Measurements from ENCODE around the gene TTLL10.
"Not testable (repeated sequence)": the region's sequence is repeated elsewhere in the genome, so short reads cannot be mapped to it uniquely, and the experiment has no call there.

Gene TTLL10

DNA sequence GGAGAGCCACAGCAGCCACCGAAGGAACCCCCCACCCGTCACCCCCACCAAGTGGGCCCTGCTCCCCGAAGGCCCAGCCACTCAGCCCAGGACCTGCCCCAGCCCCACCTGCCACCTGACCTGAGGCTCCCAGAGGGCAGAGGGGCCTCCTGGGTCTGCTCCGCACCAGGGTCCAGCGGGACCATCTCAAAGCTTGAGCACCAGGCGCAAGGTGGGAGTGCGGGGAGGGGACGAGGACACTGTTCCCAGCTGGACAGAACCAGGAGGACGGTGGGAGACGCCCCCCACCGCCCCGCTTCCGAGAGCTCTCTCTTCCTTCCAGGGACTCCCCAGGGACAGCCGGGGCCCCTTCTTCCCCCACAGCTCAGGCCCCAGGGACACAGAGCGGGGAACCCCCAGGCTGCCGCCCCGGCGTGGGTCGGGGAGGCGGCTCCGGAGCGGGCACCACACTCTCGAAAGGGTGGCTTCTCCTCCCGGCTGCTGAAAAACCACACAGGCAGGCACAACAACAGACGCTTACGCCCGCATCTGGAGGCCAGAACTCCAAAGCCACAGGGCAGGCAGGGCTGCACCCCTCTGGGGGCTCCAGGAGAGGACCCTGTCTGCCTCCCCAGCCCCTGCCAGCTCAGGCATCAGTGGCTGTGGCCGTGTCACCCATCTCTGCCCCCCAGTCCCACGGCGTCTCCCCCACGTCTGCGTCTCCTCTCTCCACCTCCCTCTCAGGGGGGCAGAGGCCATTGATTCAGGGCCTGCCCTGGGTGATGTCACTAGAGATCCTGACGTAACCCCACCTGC is 1.9 kb upstream of the TTLL10 start:
- DNase-seq (ENCODE audit: low read depth, low spot score): no peak

DNA sequence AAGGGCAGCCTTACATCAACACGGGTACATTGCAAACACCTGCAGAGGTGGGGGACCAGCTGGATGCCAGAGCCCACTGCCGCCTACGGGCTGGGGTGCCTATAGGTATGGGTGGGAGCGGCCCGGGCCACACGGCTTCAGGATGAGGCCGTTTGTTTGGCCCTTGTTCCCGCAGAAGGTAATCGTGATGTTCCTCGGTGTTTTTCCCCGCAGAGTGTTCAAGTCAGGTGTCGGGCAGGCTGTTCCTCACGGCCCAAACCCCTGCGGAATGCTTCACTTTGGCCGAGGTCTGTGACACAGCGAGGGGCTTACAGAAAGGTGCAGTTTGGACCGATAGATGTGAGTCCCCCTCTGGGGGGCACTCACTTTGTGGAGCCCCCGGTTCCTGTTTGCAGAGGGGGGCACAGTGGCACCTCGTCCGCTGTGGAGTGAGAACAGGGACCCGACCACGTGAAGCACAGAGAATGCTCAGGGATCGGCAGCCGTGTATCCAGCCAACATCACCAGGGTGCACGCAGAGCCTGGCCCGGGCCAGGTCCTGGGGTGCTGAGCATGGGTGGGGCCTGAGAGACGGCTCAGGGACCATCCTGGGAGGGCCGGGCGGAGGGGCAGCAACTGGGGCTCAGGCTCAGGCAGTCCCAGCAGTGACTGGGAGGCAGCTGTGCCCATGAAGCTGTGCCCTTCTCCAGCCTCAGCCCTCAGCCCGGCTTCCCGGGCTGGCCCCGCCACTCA is 453 bp upstream of the TTLL10 start:
- no peak for DNase-seq (ENCODE audit: low read depth, low spot score)

DNA sequence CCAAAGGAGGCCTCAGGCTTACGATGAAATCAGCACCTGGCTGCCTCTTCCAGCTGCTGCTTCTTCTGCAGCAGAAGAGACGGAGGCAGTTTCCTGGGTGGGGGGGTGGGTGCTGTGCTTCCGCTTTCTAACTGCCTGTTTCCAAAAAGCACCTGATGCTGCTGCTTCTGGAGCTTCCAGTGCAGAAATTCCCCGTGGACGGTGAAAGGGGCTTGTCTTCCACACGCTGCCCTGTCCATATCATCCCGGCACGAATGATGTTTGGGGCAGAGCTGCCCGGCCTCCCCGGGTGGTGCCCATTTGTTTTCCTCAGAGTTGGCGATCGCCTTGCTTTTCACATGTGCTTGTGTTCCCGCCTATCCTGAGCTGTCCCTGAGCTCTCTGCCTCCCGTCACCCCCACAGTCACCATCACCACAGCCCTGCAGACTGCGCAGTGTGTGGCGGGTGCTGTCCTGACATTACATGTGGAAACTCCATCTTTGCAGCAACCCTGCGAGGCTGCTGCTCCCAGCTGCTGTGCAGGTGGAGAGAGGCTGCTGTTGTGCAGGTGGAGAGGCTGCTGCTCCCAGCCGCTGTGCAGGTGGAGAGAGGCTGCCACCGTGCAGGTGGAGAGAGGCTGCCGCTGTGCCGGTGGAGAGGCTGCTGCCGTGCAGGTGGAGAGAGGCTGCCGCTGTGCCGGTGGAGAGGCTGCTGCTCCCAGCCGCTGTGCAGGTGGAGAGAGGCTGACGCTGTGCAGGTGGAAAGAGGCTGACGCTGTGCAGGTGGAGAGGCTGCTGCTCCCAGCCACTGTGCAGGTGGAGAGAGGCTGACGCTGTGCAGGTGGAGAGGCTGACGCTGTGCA is 1.8 kb downstream of the TTLL10 start:
- DNase-seq (ENCODE audit: low read depth, low spot score): no peak

DNA sequence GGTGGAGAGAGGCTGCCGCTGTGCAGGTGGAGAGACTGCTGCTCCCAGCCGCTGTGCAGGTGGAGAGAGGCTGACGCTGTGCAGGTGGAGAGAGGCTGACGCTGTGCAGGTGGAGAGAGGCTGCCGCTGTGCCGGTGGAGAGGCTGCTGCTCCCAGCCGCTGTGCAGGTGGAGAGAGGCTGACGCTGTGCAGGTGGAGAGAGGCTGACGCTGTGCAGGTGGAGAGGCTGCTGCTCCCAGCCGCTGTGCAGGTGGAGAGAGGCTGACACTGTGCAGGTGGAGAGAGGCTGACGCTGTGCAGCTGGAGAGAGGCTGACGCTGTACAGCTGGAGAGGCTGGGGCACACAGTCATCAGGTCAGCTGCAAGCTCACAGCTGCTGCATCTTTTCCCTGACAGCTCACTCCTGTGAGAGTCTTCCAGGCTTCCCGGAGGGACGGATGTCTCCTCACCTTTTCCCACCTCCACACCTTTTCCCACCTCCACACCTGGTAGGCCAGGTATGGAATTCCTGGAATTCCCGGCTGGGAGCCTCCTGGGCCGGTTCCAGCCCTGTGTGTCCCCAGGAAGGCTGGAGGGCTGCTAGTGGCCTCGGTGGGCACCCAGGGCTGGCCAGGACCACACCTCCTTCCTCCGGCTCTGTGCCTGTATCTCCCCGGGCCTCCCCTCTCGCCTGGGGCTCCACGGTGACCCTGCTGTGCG is 2.5 kb downstream of the TTLL10 start:
- DNase-seq (ENCODE audit: low read depth, low spot score): not testable (repeated sequence)

DNA sequence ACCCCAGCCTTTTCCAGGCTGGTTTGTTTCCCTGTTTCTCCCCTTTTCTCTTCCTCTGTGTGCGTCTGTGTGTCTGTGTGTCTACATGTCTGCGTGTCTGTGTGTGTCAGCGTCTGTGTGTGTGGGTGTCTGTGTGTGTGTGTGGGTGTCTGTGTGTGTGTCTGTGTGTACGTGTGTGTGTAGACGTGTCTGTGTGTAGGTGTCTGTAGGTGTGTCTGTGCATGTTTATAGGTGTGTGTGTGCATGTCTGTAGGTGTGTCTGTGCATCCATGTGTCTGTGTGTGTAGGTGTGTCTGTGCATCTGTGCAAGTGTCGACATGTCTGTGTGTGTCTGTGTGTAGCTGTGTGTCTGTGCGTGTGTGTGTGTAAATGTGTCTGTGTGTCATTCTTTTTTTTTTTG is 3.3 kb downstream of the TTLL10 start:
- no peak for DNase-seq (ENCODE audit: low read depth, low spot score)

DNA sequence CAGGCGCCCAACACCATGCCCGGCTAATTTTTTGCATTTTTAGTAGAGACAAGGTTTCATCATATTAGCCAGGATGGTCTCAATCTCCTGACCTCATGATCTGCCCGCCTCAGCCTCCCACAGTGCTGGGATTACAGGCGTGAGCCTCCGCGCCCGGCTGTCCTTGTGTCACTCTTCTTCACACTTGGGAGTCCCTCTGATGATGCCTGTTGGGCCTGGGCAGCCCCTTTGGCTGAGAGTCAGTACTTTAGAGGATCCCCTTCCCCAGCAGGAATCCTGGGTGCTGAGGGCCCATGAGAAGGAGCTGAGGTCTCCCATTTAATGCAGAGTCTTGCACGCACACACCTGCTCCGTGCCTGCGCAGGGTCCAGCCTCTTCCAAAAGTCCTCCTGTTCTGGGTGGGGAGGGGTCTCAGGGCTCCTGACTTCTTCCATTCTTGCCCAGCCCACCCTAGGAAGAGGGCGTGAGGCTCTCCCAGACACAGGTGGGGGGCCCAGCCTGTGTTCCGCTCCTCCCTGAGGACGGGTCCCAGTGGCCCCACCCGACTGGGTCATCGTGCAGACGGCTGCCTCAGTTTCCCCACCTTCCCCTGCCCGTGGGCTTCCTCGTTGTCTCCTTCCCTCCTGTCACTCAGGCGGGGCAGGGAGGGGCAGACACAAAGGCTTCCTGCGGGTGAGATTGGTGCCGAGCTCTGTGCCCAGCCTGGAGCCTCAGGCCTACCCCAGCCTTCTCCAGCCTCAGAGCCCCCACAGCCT is 3.9 kb downstream of the TTLL10 start:
- no peak for DNase-seq (ENCODE audit: low read depth, low spot score)

DNA sequence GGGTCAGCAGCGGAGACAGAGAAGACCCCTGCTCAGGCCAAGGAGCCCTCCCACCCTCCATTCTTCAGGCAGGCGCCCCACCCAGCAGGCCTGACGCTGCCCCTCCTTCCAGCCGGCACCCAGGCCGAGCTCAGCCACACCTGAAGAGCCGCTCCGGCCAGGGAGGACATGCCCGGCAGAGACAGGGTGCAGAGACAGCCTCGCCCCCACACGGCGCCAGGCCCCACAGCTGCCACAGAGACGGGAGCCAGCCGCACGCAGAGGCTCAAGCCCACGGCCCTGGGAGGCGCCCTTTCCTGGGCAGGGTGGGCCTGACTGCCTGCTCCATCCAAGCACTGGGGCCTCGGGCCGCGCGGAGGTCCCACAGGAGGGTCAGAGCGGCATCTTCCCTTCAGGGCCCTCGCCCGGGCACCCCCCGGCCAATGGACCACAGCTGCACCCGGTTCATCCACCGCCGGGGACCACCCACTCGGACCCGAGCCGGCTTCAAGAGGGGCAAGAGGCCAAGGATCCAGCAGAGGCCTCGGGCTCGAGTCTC is 5.2 kb downstream of the TTLL10 start:
- DNase-seq (ENCODE audit: low read depth, low spot score): no peak

DNA sequence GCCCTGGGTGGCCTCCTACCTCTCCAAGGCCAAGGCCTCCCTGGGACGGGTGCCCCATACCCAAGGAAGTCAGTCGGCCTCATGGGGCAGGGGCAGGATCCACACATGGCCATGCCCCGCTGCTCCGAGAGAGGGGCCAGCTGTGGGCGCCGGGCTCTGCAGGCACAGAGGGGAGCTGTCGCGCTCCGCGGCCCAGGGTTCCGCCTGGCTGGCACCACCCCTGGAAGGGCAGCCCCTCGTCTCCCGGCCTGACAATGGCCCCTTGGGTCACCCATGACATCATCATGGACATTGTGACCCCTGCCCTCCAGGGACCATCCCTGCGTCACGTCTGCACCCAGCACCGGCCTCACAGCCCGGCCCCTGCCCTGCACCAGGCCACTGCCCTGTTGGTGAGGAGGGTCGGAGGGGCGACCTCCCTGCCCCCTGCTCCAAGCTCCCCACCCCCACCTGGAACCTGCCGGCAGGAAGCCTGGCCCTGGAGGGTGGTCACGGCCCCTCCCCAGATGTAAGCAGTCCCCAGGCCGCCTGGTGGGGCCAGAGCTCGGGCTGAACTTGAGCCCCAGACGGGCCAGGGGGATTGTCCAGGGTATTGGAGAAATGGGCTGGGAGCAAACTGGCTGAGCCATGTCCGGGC is 5.8 kb downstream of the TTLL10 start:
- no peak for DNase-seq (ENCODE audit: low read depth, low spot score)

DNA sequence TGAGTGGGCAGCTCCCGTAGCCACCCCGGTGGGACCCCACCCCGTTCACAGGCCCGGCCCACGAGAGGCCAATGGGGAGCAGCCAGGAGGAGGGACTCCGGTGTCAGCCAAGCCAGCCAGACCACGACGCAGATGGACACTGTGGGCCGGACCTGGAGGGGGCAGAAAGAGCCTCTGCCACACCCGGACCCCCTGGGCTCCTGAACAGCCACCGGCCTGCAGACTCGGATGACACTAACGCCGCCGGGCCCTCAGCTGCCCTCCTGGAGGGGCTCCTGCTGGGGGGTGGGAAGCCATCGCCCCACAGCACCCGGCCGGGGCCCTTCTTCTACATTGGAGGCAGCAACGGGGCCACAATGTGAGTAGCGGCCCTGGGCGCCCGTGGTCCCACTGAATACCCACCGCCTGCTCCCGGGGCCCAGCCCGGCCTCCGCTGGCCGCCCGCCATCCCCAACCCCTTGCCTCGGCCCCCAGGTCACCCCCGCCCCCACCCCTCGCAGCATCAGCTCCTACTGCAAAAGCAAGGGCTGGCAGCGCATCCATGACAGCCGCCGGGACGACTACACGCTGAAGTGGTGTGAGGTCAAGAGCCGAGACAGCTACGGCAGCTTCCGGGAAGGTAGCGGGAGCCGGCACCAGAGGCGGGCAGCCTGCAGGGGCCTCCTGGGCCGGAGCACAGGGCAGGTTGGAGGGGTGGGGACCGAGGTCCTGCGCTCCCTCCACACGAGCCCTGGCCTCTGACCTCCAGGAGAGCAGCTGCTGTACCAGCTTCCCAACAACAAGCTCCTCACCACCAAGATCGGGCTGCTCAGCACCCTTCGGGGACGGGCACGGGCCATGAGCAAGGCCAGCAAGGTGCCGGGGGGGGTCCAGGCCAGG is 6.5 kb downstream of the TTLL10 start:
- DNase-seq (ENCODE audit: low read depth, low spot score): no peak

DNA sequence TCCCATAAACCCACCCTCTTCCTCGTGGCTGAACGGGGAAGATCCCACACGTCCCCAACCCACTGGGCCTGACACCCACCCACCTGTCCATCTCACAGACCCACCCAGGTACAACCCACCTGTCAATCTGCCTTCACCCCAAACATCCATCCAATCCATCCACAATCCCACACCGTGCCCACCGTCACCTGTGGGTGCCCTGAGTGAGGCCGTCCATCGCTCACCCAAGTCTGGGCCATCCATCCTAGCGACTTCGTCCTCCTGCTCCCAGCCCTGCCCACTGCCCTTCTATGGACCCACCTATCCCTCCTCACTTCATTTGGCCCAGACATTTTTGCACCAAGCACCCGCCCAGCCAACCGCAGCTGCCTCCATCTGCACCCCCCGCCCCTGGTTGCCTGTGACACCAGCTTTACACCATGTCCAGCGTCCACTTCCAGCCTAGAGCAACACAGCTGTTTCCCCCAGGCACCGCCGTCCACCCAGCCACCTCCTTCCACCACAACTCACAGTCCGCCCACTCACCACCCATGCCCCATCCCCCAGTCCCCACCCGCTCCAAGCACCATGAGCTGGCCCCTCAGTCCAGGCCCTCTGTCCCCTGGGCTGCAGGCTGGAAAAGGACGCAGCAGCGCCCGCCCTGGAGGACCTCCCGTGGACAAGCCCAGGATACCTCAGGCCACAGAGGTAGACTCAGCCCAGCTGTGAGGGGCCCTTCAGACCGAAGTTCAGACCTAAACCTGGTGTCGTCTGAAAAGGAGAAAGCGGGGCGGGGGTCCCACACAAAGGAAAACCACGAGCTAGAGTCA is 7.7 kb downstream of the TTLL10 start:
- no peak for DNase-seq (ENCODE audit: low read depth, low spot score)

DNA sequence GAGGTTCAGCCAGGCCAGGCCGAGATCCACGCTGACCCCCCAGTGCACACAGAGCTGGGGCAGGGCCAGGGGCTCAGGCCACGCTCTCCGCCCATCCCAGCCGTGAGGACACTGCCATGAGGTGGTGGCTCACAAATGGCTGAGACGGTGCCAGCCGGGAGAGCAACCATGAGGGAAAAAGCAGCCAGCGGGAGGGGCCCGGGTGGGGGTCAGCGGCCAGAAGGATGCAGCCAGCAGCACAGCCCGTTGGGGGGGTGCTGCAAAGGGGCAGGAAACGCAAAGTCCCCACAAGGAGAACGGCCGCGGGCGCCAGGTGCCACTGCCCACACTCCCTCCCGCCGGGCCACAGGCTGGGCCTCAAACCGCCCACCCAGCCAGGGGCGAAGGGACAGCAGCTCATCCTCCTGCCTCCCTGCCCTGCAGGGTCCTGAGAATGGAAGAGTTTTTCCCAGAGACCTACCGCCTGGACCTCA is 8.3 kb downstream of the TTLL10 start:
- no peak for DNase-seq (ENCODE audit: low read depth, low spot score)

DNA sequence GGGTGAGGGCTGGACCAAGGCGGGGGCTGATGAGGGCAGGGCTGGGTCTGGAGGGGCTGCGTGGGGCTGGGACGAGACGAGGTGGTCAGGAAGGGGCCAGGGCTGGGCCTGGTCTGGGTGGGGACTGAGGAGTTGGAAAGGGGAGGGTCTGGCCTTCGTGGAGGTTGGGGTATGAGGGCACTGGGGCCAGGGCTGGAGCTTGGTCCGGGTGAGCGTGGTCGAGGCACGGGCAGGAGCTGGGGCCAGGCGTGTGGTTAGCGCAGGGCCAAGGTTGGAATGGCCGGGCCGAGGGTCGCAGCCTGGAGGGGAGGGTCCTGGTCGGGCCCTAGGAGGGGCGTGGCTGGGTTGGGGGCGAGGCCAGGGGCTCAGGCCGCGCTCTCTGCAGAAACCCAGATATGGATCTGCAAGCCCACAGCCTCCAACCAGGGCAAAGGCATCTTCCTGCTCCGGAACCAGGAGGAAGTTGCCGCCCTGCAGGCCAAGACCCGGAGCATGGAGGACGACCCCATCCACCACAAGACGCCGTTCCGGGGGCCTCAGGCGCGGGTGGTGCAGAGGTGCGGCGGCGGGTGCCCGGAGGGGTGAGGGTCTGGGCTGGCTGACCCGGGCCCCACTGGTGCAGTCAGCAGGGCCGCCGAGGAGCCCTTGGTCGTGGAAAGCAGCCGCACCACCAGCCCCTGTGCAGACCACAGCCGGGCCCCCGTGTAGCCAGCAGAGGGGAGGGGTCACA is 9.0 kb downstream of the TTLL10 start:
- no peak for DNase-seq (ENCODE audit: low read depth, low spot score)

DNA sequence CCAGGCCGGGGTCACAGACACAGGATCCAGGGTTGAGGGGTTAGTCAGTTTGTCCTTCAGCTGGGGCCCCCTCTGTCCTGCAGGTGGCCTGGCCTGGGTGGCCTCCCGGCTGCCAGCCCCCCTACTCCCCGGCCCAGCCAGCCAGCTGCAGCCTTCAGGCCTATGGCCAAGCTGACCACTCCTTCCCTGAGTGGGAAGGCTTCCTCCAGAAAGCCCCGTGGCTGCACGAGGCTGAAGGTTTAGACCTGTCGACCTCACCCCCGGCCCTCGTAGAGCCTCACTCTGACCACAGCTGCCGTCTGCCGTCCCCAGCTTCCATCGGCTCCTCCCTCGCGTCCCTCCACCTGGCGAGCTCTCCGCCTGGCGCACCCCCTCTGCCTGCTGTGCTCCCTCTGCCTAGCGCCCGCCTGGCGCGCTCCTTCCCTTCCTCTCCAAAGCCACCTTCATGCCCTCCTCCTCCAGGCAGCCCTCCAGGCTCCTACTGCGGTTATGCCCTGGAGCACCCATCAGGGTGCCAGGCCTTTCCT is 9.6 kb downstream of the TTLL10 start:
- no peak for DNase-seq (ENCODE audit: low read depth, low spot score)

DNA sequence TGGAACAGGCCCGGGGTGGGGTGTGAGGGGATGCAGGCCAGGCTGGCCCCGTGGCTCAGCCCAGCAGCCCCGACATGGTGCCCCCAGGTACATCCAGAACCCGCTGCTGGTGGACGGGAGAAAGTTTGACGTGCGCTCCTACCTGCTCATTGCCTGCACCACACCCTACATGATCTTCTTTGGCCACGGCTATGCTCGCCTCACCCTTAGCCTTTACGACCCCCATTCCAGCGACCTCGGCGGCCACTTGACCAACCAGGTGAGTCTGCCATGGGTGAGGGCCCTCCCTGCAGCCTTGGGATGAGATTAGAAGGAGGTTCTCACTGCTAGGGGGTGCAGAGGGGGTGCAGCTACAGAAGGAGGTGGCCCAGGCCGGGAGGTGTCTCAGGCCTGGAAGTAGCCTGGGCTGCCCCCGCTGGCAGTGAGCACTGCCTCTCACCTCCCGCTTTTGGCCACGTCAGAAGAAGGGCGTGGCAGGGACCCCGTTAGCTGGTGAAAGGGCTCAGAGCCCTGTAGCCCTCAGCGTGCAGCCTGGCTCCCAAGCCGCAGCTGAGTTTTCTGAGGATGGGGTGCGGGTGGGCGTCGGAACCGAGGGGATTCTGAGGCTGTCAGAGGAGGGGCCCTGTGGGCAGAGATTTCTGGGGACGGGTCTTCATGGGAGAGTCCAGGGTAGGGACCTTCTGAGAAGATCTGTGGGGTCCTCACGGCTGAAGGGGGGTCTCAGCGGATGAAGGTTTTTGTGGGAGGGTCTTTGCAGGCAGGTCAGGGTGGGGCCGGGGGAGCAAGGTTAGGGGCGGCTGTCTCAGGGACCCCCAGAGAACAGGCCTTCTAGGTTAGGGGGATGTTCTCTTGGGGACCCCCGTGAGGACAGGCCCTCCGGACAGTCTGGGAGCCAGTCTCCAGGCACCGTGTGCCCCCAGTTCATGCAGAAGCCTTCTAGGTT is 10.4 kb downstream of the TTLL10 start:
- DNase-seq (ENCODE audit: low read depth, low spot score): no peak

DNA sequence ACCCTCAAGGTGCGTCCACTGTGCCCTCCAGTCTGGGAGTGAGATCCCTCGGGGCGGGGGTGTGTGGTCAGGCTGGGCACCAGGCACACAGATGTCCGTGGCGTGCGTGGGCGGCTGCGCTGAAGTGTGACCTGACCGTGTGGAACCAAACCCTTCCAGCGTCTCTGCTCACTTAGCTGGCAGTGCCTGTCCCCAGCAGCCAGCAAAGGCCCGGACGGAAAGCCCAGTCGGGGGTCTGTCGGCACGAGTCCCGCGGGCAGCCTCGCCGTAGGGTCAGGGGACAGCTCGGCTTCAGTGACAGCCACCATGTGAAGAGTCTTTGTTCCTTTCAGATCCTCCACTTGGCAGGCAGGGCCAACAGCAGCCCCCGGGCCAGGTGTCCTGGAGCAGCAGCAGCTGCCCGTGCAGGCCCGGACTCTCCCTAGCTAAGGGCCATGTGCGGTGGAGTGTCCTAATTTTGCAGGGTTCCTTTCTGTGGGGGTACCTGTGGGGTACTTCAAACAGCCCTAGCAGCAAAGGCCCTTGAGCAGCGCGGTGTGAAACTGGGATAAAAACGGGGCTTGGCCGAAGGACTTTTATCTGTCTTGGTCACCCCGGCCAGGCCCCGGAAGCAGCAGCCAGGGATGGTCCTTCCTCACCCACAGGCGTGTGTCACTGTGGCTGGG is 11.6 kb downstream of the TTLL10 start:
- no peak for DNase-seq (ENCODE audit: low read depth, low spot score)

DNA sequence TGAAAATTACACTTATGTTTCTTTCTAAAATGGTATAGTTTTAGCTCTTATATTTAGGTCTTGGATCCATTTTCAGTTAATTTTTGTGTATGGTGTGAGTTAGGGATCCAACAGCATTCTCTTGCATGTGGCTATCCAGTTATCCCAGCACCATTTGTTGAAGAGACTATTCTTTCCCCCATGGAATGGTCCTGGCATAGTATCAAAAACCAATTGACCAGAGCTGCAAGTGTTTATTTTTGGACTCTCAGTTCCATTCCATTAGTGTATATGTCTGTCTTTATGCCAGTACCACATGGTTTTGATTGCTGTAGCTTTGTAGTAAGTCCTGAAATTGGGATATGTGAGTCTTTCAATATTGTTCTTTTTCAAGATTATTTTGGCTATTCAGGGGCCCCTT is 14.3 kb downstream of the TTLL10 start:
- no peak for DNase-seq (ENCODE audit: low read depth, low spot score)

Data from smooth muscle cell of the brain vasculature (primary cell).